Lower leg skin (tissue), 3 donors: ENCODE results near the gene BEAN1.

ENCODE experiments used
- POLR2A ChIP-seq, 2 donors: fragments of 450-650 bp; IDR thresholded peaks; one replicate each; pipeline ENCODE4 v1.6.1; 2016 to 2017; ENCODE audit warnings: antibody characterized with exemption in 2 of 2, mild to moderate bottlenecking in 1 of 2, moderate library complexity in 1 of 2
- TF ChIP-seq, protein P1 (sequence below), 3 donors: fragments of 450-650 bp; IDR thresholded peaks; one replicate each; pipeline ENCODE4 v1.5.1; 2016; ENCODE audit warnings: antibody characterized with exemption in 3 of 3, mild to moderate bottlenecking in 3 of 3, moderate library complexity in 2 of 3

DNA sequence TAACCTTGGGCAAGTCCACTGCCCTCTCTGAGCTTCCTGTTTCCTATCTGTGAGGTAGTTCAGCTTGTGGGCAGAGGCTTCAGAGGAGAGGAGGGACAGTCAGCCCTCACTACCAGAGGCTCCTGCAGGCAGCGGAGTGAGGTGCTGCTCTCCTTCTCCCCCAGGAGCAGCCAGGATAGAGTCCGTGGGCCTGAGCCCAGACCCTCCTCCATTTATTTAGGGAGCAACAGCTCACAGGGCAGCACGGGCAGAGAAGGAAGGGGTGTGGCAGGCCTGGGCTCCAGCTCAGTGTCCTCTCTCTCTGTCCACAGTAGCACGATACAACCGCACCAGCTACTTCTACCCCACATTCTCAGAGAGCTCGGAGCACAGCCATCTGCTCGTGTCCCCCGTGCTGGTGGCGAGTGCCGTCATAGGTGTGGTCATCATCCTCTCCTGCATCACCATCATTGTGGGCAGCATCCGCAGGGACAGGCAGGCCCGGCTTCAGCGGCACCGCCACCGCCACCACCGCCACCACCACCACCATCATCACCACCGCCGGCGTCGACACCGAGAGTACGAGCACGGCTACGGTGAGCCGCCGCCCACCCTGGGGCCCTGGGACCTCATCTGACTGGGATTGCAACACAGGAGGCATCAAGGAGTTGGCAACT, 42.3 kb downstream of the BEAN1 start:
- TF ChIP-seq, protein P1, sequence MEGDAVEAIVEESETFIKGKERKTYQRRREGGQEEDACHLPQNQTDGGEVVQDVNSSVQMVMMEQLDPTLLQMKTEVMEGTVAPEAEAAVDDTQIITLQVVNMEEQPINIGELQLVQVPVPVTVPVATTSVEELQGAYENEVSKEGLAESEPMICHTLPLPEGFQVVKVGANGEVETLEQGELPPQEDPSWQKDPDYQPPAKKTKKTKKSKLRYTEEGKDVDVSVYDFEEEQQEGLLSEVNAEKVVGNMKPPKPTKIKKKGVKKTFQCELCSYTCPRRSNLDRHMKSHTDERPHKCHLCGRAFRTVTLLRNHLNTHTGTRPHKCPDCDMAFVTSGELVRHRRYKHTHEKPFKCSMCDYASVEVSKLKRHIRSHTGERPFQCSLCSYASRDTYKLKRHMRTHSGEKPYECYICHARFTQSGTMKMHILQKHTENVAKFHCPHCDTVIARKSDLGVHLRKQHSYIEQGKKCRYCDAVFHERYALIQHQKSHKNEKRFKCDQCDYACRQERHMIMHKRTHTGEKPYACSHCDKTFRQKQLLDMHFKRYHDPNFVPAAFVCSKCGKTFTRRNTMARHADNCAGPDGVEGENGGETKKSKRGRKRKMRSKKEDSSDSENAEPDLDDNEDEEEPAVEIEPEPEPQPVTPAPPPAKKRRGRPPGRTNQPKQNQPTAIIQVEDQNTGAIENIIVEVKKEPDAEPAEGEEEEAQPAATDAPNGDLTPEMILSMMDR (IDR thresholded peaks at IDR 0.05) = no peak
- TF ChIP-seq POLR2A (IDR thresholded peaks at IDR 0.05) = no peak
